ENCODE results near the gene BANF1.

DNA sequence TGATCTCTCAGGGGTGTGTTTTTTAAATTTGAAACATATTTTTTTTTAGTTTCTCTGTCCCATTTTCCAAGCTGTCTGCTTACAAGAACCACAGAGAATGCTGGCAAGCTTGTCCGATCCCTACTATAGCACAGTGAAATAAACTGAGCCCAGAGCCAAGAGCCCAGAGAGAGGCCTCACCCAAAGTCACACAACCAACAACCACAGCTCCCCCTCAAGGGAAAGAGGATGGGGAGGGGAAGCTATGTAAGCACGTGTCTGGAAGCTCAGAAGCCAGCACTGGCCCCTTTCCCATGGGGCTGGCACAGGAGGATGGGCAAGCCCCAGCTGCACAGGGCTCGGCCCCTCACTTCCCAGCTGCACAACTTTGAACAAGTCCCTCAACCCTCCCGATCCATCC is 44.0 kb upstream of the BANF1 start:
- TF ChIP-seq POLR2AphosphoS5 (IDR thresholded peaks at IDR 0.05; ENCODE audit: low read depth, low read length) (no peak), TAF1 (IDR thresholded peaks at IDR 0.05; ENCODE audit: borderline replicate concordance, insufficient read depth, low read length) (no peak), SIN3A (IDR thresholded peaks at IDR 0.05; ENCODE audit: borderline replicate concordance, insufficient read depth, low read length) (no peak)
- TF ChIP-seq, protein P1, sequence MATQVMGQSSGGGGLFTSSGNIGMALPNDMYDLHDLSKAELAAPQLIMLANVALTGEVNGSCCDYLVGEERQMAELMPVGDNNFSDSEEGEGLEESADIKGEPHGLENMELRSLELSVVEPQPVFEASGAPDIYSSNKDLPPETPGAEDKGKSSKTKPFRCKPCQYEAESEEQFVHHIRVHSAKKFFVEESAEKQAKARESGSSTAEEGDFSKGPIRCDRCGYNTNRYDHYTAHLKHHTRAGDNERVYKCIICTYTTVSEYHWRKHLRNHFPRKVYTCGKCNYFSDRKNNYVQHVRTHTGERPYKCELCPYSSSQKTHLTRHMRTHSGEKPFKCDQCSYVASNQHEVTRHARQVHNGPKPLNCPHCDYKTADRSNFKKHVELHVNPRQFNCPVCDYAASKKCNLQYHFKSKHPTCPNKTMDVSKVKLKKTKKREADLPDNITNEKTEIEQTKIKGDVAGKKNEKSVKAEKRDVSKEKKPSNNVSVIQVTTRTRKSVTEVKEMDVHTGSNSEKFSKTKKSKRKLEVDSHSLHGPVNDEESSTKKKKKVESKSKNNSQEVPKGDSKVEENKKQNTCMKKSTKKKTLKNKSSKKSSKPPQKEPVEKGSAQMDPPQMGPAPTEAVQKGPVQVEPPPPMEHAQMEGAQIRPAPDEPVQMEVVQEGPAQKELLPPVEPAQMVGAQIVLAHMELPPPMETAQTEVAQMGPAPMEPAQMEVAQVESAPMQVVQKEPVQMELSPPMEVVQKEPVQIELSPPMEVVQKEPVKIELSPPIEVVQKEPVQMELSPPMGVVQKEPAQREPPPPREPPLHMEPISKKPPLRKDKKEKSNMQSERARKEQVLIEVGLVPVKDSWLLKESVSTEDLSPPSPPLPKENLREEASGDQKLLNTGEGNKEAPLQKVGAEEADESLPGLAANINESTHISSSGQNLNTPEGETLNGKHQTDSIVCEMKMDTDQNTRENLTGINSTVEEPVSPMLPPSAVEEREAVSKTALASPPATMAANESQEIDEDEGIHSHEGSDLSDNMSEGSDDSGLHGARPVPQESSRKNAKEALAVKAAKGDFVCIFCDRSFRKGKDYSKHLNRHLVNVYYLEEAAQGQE (IDR thresholded peaks at IDR 0.05; ENCODE audit: insufficient read depth in 1 of 2, low read depth in 2 of 2, low read length in 2 of 2), result no peak

Data from PFSK-1 (cell line).